Stimulated activated CD8-positive, alpha-beta memory T cell treated with anti-CD3 and anti-CD28 coated beads, Interleukin-7, amount 100 ng/mL, for 1 hour (primary cell): ENCODE results near the gene EVPLL.
"Not testable (repeated sequence)": the region's sequence is repeated elsewhere in the genome, so short reads cannot be mapped to it uniquely, and the experiment has no call there.

Experiments used
- DNase-seq, 2 donors: peaks; one replicate each; pipeline ENCODE4 v3.0.0-alpha.2; 2020; ENCODE audit warnings: low read depth in 2 of 2

Gene EVPLL

GRCh38 chr17:18377437-18378204, at the start of gene EVPLL:
TSS of gene EVPLL (plus strand) at chr17:18377778. CDS start at chr17:18380938, 3,160 bp downstream.
- DNase-seq, result no peak

GRCh38 chr17:18328643-18329204, 48.9 kb upstream of the EVPLL start:
- DNase-seq, result no peak

- DNase-seq, result no peak
These were observed 45.7 kb upstream of the EVPLL start for GRCh38 chr17:18331879-18332278.

- DNase-seq, result no peak
These were observed 44.6 kb upstream of the EVPLL start for GRCh38 chr17:18332909-18333489.

- not testable (repeated sequence) for DNase-seq
These were observed 39.4 kb upstream of the EVPLL start for GRCh38 chr17:18338158-18338557.

GRCh38 chr17:18339933-18340332, 37.6 kb upstream of the EVPLL start:
- DNase-seq, result no peak

- DNase-seq, result no peak
These were observed 33.6 kb upstream of the EVPLL start for GRCh38 chr17:18344021-18344420.

- no peak for DNase-seq
These were observed 24.0 kb upstream of the EVPLL start for GRCh38 chr17:18353541-18353940.

GRCh38 chr17:18356624-18357023, 21.0 kb upstream of the EVPLL start:
- DNase-seq, result no peak

GRCh38 chr17:18360518-18360917, 17.1 kb upstream of the EVPLL start:
- no peak for DNase-seq

- no peak for DNase-seq
These were observed 15.5 kb upstream of the EVPLL start for GRCh38 chr17:18361837-18362697.

GRCh38 chr17:18362698-18363100, 14.9 kb upstream of the EVPLL start:
- DNase-seq, result no peak

- peak; percentile 77 to 78 for DNase-seq
These were observed 14.2 kb upstream of the EVPLL start, which contains the start of gene SHMT1 for GRCh38 chr17:18363101-18364049. TSS of gene SHMT1 (minus strand) at chr17:18363550. CDS start at chr17:18355981, 7,569 bp downstream.

- DNase-seq, result no peak
These were observed 13.4 kb upstream of the EVPLL start for GRCh38 chr17:18364166-18364565.

GRCh38 chr17:18368946-18369345, 8.6 kb upstream of the EVPLL start:
- no peak for DNase-seq

- DNase-seq, result no peak
These were observed 6.8 kb upstream of the EVPLL start for GRCh38 chr17:18370761-18371160.

- DNase-seq, result no peak
These were observed 6.1 kb upstream of the EVPLL start for GRCh38 chr17:18371455-18371854.

- not testable (repeated sequence) for DNase-seq
These were observed 4.4 kb upstream of the EVPLL start for GRCh38 chr17:18373181-18373580.

GRCh38 chr17:18374216-18374615, 3.4 kb upstream of the EVPLL start:
- no peak for DNase-seq

- DNase-seq, result no peak
These were observed 577 bp downstream of the EVPLL start for GRCh38 chr17:18378205-18378505.

- DNase-seq, result not testable (repeated sequence)
These were observed 1.0 kb downstream of the EVPLL start for GRCh38 chr17:18378614-18379013.
